HepG2 (cell line): ENCODE results near the gene PPP4C. TPM values are rescaled to one million over a fixed set of nuclear protein-coding genes. Genes with fewer than 3 reads are reported as not detected.

Source experiments
- ARNT ChIP-seq: fragments of 450-650 bp; IDR thresholded peaks from 2 replicates; pipeline ENCODE4 v1.6.1; 2017
- DMTF1 ChIP-seq: sonication (generic); formaldehyde crosslinking; IDR thresholded peaks from 2 replicates; pipeline ENCODE4 v1.4.0; 2020; ENCODE audit warnings: mild to moderate bottlenecking, missing genetic modification reagents
- ETS1 ChIP-seq: sonication (generic); formaldehyde crosslinking; IDR thresholded peaks from 2 replicates; pipeline ENCODE4 v1.4.0; 2020; ENCODE audit warnings: missing genetic modification reagents
- GABPA ChIP-seq, 2 experiments: IDR thresholded peaks; 2 replicates each; pipeline ENCODE4 v1.6.1; 2011 to 2016; ENCODE audit warnings: low read depth in 2 of 2, low read length in 1 of 2, missing biosample characterization in 1 of 2, missing genetic modification characterization in 1 of 2
- HNRNPLL ChIP-seq: fragments of 200-400 bp; formaldehyde crosslinking; IDR thresholded peaks from 2 replicates; pipeline ENCODE4 v1.6.1; 2017; ENCODE audit warnings: mild to moderate bottlenecking, low read depth, low read length; ENCODE audit not compliant: poor library complexity, severe bottlenecking
- KMT2B ChIP-seq: IDR thresholded peaks from 2 replicates; pipeline ENCODE4 v1.6.1; 2016; ENCODE audit warnings: missing genetic modification reagents, missing compliant biosample characterization
- MBD4 ChIP-seq: IDR thresholded peaks from 2 replicates; pipeline ENCODE4 v1.6.1; 2012; ENCODE audit warnings: low read length, inconsistent platforms, borderline replicate concordance
- NR0B2 ChIP-seq: sonication (generic); formaldehyde crosslinking; IDR thresholded peaks from 2 replicates; pipeline ENCODE4 v1.4.0; 2020; ENCODE audit warnings: mild to moderate bottlenecking, missing genetic modification reagents
- PHF5A ChIP-seq: IDR thresholded peaks from one replicate; pipeline ENCODE4 v1.6.1; 2018; ENCODE audit warnings: low read depth, missing genetic modification reagents; ENCODE audit not compliant: unreplicated experiment
- PRDM4 ChIP-seq: sonication (generic); formaldehyde crosslinking; IDR thresholded peaks from 2 replicates; pipeline ENCODE4 v1.9.0; 2021; ENCODE audit warnings: missing genetic modification reagents, borderline replicate concordance
- RFXANK ChIP-seq: IDR thresholded peaks from 2 replicates; pipeline ENCODE4 v1.6.1; 2016
- RNF219 ChIP-seq: sonication (generic); formaldehyde crosslinking; IDR thresholded peaks from 2 replicates; pipeline ENCODE4 v1.5.0; 2020; ENCODE audit warnings: mild to moderate bottlenecking, missing genetic modification reagents
- RXRA ChIP-seq: sonication (generic); formaldehyde crosslinking; IDR thresholded peaks from 2 replicates; pipeline ENCODE4 v1.5.1; 2020; ENCODE audit warnings: missing genetic modification reagents
- SNAPC5 ChIP-seq: sonication (generic); formaldehyde crosslinking; IDR thresholded peaks from 2 replicates; pipeline ENCODE4 v1.8.1; 2023; ENCODE audit warnings: mild to moderate bottlenecking, missing genetic modification reagents, borderline replicate concordance
- YY1 ChIP-seq: IDR thresholded peaks from 2 replicates; pipeline ENCODE4 v1.6.1; 2011; ENCODE audit warnings: low read length, low read depth, moderate library complexity, mild to moderate bottlenecking; ENCODE audit not compliant: insufficient read depth, insufficient replicate concordance
- ZNF431 ChIP-seq: sonication (generic); formaldehyde crosslinking; IDR thresholded peaks from 2 replicates; pipeline ENCODE4 v1.9.0; 2022; ENCODE audit warnings: missing genetic modification reagents, low read depth, mild to moderate bottlenecking, borderline replicate concordance
- ZNF709 ChIP-seq: sonication (generic); formaldehyde crosslinking; IDR thresholded peaks from 2 replicates; pipeline ENCODE4 v1.5.0; 2020; ENCODE audit warnings: mild to moderate bottlenecking, missing genetic modification reagents
- ZNF724P ChIP-seq: sonication (generic); formaldehyde crosslinking; IDR thresholded peaks from 2 replicates; pipeline ENCODE4 v1.8.0; 2022; ENCODE audit warnings: missing genetic modification reagents, borderline replicate concordance
- polyA plus RNA-seq, 8 experiments: library from polyadenylated mRNA; depleted of rRNA in 3 of 8; stranded (reverse) in 7 of 8; unstranded in 1 of 8; fragments of >200 nt; fragmentation: Illumina TruSeq in 4 of 8; extraction: Trizol in 4 of 8; gene quantifications; 2 replicates each; pipeline versions ENCODE4 v1.2.1 to v1.2.3, GENCODE V29; 2011 to 2016; ENCODE audit warnings: low read depth in 4 of 8, missing spikeins in 1 of 8, mixed read lengths in 1 of 8; ENCODE audit not compliant: insufficient read depth in 1 of 8
- total RNA-seq, 5 experiments: library from RNA; depleted of rRNA; stranded (reverse); fragments of >200 nt; fragmentation: Illumina TruSeq; extraction: Trizol; gene quantifications; 2 replicates each; pipeline ENCODE4 v1.2.3, GENCODE V29; 2016; ENCODE audit warnings: low read depth in 1 of 5

PPP4C gene
- total and polyA plus RNA-seq, 2 of the 13 experiments (the other 11 are each of a cell fraction or from before 2014, with no cell fraction given): 176 to 220 TPM

- no peak for TF ChIP-seq NR0B2 (CRISPR knock-in tag)
- no peak for TF ChIP-seq DMTF1
- TF ChIP-seq HNRNPLL: no peak
- TF ChIP-seq YY1: no peak
- TF ChIP-seq ZNF431 (CRISPR knock-in tag): no peak
- TF ChIP-seq PRDM4: no peak
- TF ChIP-seq KMT2B (CRISPR knock-in tag): no peak
- no peak for TF ChIP-seq GABPA (IDR thresholded peaks at IDR 0.05; ENCODE audit: low read depth, low read length)
- TF ChIP-seq GABPA (CRISPR knock-in tag; IDR thresholded peaks at IDR 0.05; ENCODE audit: low read depth): no peak
- TF ChIP-seq RFXANK (CRISPR knock-in tag): no peak
- TF ChIP-seq ETS1 (CRISPR knock-in tag): no peak
- TF ChIP-seq PHF5A (CRISPR knock-in tag): peak; percentile 38
- TF ChIP-seq RXRA (CRISPR knock-in tag): no peak
- TF ChIP-seq MBD4: no peak
- no peak for TF ChIP-seq ZNF709
- no peak for TF ChIP-seq ZNF724P (CRISPR knock-in tag)
- no peak for TF ChIP-seq ARNT
- TF ChIP-seq SNAPC5 (CRISPR knock-in tag): no peak
- no peak for TF ChIP-seq RNF219 (CRISPR knock-in tag)
Observed at GRCh38 chr16:30032083-30032819, 43.5 kb upstream of the PPP4C start (continued).
